HG03064 (cell line): Measurements from ENCODE around the gene ST7.

ENCODE experiments used
- ATAC-seq: cut with Tn5 transposase; IDR thresholded peaks from one replicate; pipeline ENCODE4 v1.9.1; 2021; ENCODE audit warnings: low read depth; ENCODE audit not compliant: unreplicated experiment

ST7 gene

GRCh38 chr7:117203205-117203604 is 249.9 kb downstream of the ST7 start:
- ATAC-seq = no peak

GRCh38 chr7:117205873-117206272 is 252.6 kb downstream of the ST7 start:
- ATAC-seq = no peak

- no peak for ATAC-seq
Measured at GRCh38 chr7:117208257-117208656, 255.0 kb downstream of the ST7 start.

GRCh38 chr7:117210397-117210796 is 257.1 kb downstream of the ST7 start:
- no peak for ATAC-seq

- ATAC-seq = no peak
Measured at GRCh38 chr7:117210908-117211307, 257.6 kb downstream of the ST7 start.

- no peak for ATAC-seq
Measured at GRCh38 chr7:117211614-117212013, 258.3 kb downstream of the ST7 start.

- no peak for ATAC-seq
Measured at GRCh38 chr7:117212969-117213877, 259.9 kb downstream of the ST7 start.

- no peak for ATAC-seq
Measured at GRCh38 chr7:117216010-117216409, 262.7 kb downstream of the ST7 start.

- no peak for ATAC-seq
Measured at GRCh38 chr7:117216436-117217069, 263.3 kb downstream of the ST7 start.

GRCh38 chr7:117217106-117218035 is 264.1 kb downstream of the ST7 start:
- no peak for ATAC-seq

- no peak for ATAC-seq
Measured at GRCh38 chr7:117218700-117219099, 265.4 kb downstream of the ST7 start.

GRCh38 chr7:117219485-117219884 is 266.2 kb downstream of the ST7 start:
- ATAC-seq = no peak

GRCh38 chr7:117220836-117221235 is 267.5 kb downstream of the ST7 start:
- ATAC-seq = no peak

- no peak for ATAC-seq
Measured at GRCh38 chr7:117225536-117225935, 272.2 kb downstream of the ST7 start.

- ATAC-seq = no peak
Measured at GRCh38 chr7:117227091-117227490, 273.8 kb downstream of the ST7 start.

- ATAC-seq = no peak
Measured at GRCh38 chr7:117229350-117229749, 276.0 kb downstream of the ST7 start.

GRCh38 chr7:117230276-117231046 is 277.2 kb downstream of the ST7 start:
- peak; percentile 62 for ATAC-seq

- ATAC-seq = no peak
Measured at GRCh38 chr7:117231047-117231359, 277.7 kb downstream of the ST7 start.

- no peak for ATAC-seq
Measured at GRCh38 chr7:117237646-117238045, 284.3 kb downstream of the ST7 start.

- ATAC-seq = no peak
Measured at GRCh38 chr7:117238472-117238871, 285.2 kb downstream of the ST7 start.
